Liver (tissue), 3 donors: ENCODE results near the gene SLIT1.

Experiments used
- RAD21 ChIP-seq, 2 donors: IDR thresholded peaks; 2 replicates each; pipeline ENCODE4 v1.6.1; 2016; ENCODE audit warnings: antibody characterized with exemption in 2 of 2, mild to moderate bottlenecking in 2 of 2
- TF ChIP-seq, protein P1 (sequence below): IDR thresholded peaks from 2 replicates; pipeline ENCODE4 v1.6.1; 2016; ENCODE audit warnings: antibody characterized with exemption, mild to moderate bottlenecking
- TF ChIP-seq, protein P2 (sequence below): fragments of 150-350 bp; IDR thresholded peaks from 2 replicates; pipeline ENCODE4 v1.5.1; 2017; ENCODE audit warnings: improper control_type of control experiment, low read depth, low read length; ENCODE audit not compliant: missing input control
- donor health status: healthy.
- donor health status: healthy.

DNA sequence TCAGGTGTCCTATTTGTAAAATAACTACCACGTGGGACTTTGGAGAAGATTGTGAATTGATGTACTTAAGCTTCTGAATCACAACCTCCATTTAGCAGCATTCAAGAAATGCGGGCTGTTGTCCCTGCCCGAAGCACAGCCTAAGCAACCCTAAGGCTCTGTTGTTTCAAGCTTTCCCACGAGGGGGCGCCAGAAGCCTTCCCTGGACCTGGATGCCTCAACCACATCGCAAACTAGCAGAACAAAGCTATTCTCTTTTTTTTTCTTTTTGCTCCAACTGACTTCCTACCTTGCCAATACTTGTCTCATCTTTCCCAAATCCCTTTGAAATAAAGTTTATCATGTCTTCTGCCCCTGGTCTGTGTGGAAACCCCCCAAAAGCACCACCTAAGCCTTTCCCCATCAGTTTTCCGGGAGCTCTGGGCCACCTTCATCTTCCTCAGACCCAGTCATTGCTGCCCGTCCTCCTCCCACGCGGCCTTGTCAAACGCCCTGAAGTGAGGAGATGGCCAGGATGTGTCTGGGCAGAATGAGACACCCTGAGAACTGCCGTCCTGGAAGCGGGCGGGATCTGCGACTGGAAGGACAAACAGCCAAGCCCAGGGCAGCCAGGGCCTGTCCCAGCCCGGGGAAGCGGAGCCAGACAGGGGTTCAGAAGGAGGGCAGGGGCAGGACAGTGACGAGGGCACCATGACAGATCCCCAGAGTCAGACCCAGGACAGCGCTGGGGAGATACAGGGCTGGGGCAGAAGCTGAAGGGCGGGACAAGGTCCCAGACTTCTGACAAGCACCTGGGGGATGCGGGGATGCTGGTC, 112.7 kb downstream of the SLIT1 start:
- TF ChIP-seq, protein P1, sequence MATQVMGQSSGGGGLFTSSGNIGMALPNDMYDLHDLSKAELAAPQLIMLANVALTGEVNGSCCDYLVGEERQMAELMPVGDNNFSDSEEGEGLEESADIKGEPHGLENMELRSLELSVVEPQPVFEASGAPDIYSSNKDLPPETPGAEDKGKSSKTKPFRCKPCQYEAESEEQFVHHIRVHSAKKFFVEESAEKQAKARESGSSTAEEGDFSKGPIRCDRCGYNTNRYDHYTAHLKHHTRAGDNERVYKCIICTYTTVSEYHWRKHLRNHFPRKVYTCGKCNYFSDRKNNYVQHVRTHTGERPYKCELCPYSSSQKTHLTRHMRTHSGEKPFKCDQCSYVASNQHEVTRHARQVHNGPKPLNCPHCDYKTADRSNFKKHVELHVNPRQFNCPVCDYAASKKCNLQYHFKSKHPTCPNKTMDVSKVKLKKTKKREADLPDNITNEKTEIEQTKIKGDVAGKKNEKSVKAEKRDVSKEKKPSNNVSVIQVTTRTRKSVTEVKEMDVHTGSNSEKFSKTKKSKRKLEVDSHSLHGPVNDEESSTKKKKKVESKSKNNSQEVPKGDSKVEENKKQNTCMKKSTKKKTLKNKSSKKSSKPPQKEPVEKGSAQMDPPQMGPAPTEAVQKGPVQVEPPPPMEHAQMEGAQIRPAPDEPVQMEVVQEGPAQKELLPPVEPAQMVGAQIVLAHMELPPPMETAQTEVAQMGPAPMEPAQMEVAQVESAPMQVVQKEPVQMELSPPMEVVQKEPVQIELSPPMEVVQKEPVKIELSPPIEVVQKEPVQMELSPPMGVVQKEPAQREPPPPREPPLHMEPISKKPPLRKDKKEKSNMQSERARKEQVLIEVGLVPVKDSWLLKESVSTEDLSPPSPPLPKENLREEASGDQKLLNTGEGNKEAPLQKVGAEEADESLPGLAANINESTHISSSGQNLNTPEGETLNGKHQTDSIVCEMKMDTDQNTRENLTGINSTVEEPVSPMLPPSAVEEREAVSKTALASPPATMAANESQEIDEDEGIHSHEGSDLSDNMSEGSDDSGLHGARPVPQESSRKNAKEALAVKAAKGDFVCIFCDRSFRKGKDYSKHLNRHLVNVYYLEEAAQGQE: no peak
- TF ChIP-seq, protein P2, sequence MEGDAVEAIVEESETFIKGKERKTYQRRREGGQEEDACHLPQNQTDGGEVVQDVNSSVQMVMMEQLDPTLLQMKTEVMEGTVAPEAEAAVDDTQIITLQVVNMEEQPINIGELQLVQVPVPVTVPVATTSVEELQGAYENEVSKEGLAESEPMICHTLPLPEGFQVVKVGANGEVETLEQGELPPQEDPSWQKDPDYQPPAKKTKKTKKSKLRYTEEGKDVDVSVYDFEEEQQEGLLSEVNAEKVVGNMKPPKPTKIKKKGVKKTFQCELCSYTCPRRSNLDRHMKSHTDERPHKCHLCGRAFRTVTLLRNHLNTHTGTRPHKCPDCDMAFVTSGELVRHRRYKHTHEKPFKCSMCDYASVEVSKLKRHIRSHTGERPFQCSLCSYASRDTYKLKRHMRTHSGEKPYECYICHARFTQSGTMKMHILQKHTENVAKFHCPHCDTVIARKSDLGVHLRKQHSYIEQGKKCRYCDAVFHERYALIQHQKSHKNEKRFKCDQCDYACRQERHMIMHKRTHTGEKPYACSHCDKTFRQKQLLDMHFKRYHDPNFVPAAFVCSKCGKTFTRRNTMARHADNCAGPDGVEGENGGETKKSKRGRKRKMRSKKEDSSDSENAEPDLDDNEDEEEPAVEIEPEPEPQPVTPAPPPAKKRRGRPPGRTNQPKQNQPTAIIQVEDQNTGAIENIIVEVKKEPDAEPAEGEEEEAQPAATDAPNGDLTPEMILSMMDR: peak; percentile 88
- peak; percentile 87 to 91 for TF ChIP-seq RAD21 (IDR thresholded peaks at IDR 0.05)
